Upper lobe of right lung (tissue), 1 donor: ENCODE results near the gene ALKBH1. TPM values are rescaled to one million over a fixed set of nuclear protein-coding genes. Genes with fewer than 3 reads are reported as not detected.
A peak's percentile ranks its signal among the peaks of the same experiment; 100 is the strongest.

Experiments used
- ATAC-seq: fragments of 200-7000 bp; cut with Tn5 transposase; one replicate; pipeline ENCODE4 v1.9.1; 2020; ENCODE audit warnings: mild to moderate bottlenecking, moderate library complexity
- DNase-seq: peaks from one replicate; pipeline ENCODE4 v3.0.0-alpha.2; 2020
- H3K27ac ChIP-seq: fragments of 200-600 bp; one replicate; pipeline ENCODE4 v1.8.0; 2022
- H3K27me3 ChIP-seq: fragments of 200-600 bp; one replicate; pipeline ENCODE4 v1.8.0; 2022; ENCODE audit warnings: mild to moderate bottlenecking
- H3K36me3 ChIP-seq: fragments of 200-600 bp; one replicate; pipeline ENCODE4 v1.8.0; 2022
- H3K4me1 ChIP-seq: fragments of 200-600 bp; one replicate; pipeline ENCODE4 v1.8.0; 2022
- H3K4me3 ChIP-seq: fragments of 200-600 bp; one replicate; pipeline ENCODE4 v1.8.0; 2022; ENCODE audit warnings: mild to moderate bottlenecking
- H3K9me3 ChIP-seq: fragments of 200-600 bp; one replicate; pipeline ENCODE4 v1.8.0; 2022
- intact Hi-C: fragments of 100-400 bp; cut with DNase I; formaldehyde crosslinking; loops from one replicate; pipeline ENCODE4 v1.11.0; 2022
- total RNA-seq: library from RNA; stranded (reverse); fragmentation: NEBNext Ultra II Directional; extraction: Animal tissue kit (Norgen Biotek cat#: 25700); gene quantifications from one replicate; pipeline ENCODE4 v1.2.1, GENCODE V29; 2021
- TF ChIP-seq, protein P1 (sequence below): fragments of 200-600 bp; IDR thresholded peaks from one replicate; pipeline ENCODE4 v1.8.0; 2022; ENCODE audit warnings: antibody characterized with exemption
- donor health status: DM: no; HTN: yes; CAD: no; lungs with severe emphysema.

The ALKBH1 gene
- total RNA-seq, 1 donor from 2014 or later, result 11.6 TPM

DNA sequence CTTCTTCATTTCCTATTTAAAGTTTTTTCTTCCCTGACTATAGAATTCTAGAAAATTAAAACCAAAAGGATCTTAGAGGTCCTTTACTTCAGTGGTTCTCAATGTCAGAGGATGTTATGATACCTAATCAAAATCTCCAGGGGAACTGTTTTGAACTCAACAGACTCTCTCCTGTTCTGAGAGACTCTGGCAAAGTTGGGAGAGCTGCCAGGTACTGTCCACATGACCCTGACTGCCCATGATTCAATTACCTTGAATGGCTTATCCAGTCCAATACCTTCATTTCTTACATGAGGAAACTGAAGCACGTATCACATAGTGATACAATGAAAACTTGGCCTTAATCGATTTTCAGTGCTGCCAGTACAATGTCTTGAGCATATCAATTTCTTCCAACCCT lies 16.6 kb downstream of the ALKBH1 start:
- H3K4me3 ChIP-seq, result no peak overlapping the region
- H3K9me3 ChIP-seq, result no peaks in the 10 kb centered on the region
- TF ChIP-seq, protein P1, sequence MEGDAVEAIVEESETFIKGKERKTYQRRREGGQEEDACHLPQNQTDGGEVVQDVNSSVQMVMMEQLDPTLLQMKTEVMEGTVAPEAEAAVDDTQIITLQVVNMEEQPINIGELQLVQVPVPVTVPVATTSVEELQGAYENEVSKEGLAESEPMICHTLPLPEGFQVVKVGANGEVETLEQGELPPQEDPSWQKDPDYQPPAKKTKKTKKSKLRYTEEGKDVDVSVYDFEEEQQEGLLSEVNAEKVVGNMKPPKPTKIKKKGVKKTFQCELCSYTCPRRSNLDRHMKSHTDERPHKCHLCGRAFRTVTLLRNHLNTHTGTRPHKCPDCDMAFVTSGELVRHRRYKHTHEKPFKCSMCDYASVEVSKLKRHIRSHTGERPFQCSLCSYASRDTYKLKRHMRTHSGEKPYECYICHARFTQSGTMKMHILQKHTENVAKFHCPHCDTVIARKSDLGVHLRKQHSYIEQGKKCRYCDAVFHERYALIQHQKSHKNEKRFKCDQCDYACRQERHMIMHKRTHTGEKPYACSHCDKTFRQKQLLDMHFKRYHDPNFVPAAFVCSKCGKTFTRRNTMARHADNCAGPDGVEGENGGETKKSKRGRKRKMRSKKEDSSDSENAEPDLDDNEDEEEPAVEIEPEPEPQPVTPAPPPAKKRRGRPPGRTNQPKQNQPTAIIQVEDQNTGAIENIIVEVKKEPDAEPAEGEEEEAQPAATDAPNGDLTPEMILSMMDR, result no peak
- peaks cover 76% of the 10 kb centered on the region for H3K36me3 ChIP-seq
- DNase-seq, result no peak
- no peak overlapping the region for H3K27ac ChIP-seq
- intact Hi-C loops, result no loop called here
- no peaks in the 10 kb centered on the region for H3K4me1 ChIP-seq
- no peaks in the 10 kb centered on the region for H3K27me3 ChIP-seq
- ATAC-seq, result no peak

DNA sequence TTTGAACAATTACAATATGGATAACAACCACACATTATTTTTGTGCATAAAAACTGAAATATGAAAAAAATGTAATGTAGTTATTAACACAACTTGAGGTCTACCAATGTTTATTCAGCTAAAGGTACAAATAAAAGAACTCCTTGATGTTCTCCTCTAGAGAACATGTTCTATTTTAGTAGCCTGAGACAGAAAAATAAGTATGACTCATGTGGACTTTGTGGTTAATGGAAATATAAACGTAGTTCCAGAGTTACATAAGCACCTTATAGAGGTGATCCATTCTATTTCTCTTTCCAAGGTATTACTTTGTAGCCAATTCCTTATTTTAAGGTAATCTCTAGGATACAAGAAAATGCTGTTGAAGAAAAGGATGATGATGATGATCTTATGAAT lies 25.7 kb downstream of the ALKBH1 start:
- no peak overlapping the region for H3K4me3 ChIP-seq
- peak; percentile 46 for ATAC-seq
- H3K27ac ChIP-seq, result peak overlapping the region; percentile 4
- TF ChIP-seq, protein P1, result no peak
- H3K27me3 ChIP-seq, result no peaks in the 10 kb centered on the region
- no peaks in the 10 kb centered on the region for H3K9me3 ChIP-seq
- intact Hi-C loops, result no loop called here
- no peaks in the 10 kb centered on the region for H3K4me1 ChIP-seq
- DNase-seq, result no peak
- H3K36me3 ChIP-seq, result peaks cover 36% of the 10 kb centered on the region

DNA sequence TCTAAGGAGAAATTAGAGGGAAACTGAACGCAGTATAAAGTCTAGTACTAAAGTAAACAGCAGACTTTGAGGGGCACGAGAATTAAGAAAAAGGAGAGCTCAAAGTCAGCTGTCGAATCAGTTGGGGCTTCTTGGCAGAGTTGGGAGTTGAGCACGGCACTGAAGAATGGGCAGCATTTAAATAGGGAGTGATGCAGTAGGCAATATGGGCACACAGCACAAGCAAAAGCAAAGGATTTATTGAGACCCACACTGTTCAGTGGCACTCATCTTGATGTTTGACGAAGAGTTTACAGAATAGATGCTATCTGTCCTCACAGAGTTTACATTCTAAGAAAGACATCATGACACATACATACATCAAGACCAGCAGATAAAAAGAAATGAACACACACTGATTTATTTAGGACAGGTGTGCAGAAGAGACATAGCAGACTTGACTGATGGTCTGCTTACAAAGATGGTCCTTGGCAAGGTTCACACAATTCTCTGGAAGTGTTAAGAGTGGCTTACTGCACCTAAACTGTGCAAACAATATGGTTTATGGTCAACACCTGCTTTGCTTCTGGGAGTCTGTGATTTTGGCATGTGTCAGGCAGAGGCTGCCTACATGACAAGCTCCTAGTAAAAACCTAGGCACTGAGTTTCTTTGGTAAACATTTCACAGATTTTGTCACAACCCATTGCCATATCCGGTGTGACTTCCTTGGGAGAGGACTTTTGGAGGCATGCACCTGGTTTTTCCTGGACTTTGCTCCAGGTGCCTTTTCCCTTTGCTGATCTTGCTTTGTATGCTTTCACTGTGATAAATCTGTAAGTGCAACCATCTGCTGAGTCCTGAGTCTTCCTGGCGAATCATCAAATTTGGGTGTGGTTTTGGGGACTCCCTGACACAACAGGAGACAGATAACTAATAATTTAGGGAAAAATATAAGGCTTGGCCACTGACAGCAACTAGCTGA lies 26.3 kb downstream of the ALKBH1 start:
- DNase-seq, result no peak
- Histone ChIP-seq H3K27me3 (no peaks in the 10 kb centered on the region), H3K9me3 (no peaks in the 10 kb centered on the region), H3K36me3 (peaks cover 37% of the 10 kb centered on the region), H3K4me3 (no peak overlapping the region), H3K4me1 (no peaks in the 10 kb centered on the region), H3K27ac (peak overlapping the region; percentile 4)
- intact Hi-C loops, result no loop called here
- TF ChIP-seq, protein P1, result no peak
- ATAC-seq, result no peak

DNA sequence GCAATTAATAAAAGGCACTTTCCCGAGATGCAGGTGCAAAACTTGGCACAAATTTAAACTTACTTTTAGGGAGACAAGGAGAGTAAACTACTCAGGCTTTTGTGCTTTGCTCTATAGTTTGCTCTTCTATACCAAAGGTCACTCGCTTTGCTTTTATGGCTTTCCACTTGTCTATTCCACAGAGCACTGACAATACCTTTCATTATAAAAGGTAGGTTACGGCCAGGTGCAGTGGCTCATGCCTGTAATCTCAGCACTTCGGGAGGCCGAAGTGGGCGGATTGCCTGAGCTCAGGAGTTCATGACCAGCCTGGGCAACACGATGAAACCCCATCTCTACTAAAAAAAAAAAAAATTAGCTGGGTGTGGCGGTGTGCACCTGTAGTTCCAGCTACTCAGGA lies 32.9 kb downstream of the ALKBH1 start:
- ATAC-seq (no peak), DNase-seq (no peak)
- TF ChIP-seq, protein P1, result no peak
- peaks cover 75% of the 10 kb centered on the region for H3K36me3 ChIP-seq
- H3K4me1 ChIP-seq, result no peaks in the 10 kb centered on the region
- no peaks in the 10 kb centered on the region for H3K9me3 ChIP-seq
- H3K27me3 ChIP-seq, result no peaks in the 10 kb centered on the region
- H3K27ac ChIP-seq, result no peak overlapping the region
- no peak overlapping the region for H3K4me3 ChIP-seq
- intact Hi-C loops, result no loop called here

- no peak overlapping the region for H3K4me3 ChIP-seq
- H3K27me3 ChIP-seq, result no peaks in the 10 kb centered on the region
- peaks cover 61% of the 10 kb centered on the region for H3K36me3 ChIP-seq
- TF ChIP-seq, protein P1, result no peak
- H3K9me3 ChIP-seq, result no peaks in the 10 kb centered on the region
- intact Hi-C loops, result no loop called here
- no peak overlapping the region for H3K27ac ChIP-seq
- ATAC-seq (no peak), DNase-seq (no peak)
- no peaks in the 10 kb centered on the region for H3K4me1 ChIP-seq
Measured at GRCh38 chr14:77673193-77673592, 34.6 kb downstream of the ALKBH1 start.
